ENCODE data around the gene TBX3. TPM values are rescaled to one million over a fixed set of nuclear protein-coding genes. Genes with fewer than 3 reads are reported as not detected.
A peak's percentile ranks its signal among the peaks of the same experiment; 100 is the strongest.
"Not testable (repeated sequence)": the region's sequence is repeated elsewhere in the genome, so short reads cannot be mapped to it uniquely, and the experiment has no call there.

TBX3 gene
- total RNA-seq (10 to 100 TPM in 1 of 4 donors, 1 to 10 TPM in 3; 7.6 to 19.0 (median 9.0) TPM), polyA plus RNA-seq (13.9 TPM)
- long read RNA-seq, donor 1, full-length matches to known transcripts: 2 of 39 reads
- long read RNA-seq, donor 1, partial matches to known transcripts: 36 of 39 reads
- long read RNA-seq, donor 1, other reads (novel, unspliced or antisense): 1 of 39 reads
- long read RNA-seq, donor 2, partial matches to known transcripts: 3 of 3 reads
- long read RNA-seq, donor 2, other reads (novel, unspliced or antisense): 0 of 3 reads
- long read RNA-seq, donor 3, full-length matches to known transcripts: 1 of 15 reads
- long read RNA-seq, donor 3, partial matches to known transcripts: 13 of 15 reads
- long read RNA-seq, donor 3, other reads (novel, unspliced or antisense): 1 of 15 reads
- long read RNA-seq, donor 4, partial matches to known transcripts: 3 of 3 reads
- long read RNA-seq, donor 4, other reads (novel, unspliced or antisense): 0 of 3 reads

DNA sequence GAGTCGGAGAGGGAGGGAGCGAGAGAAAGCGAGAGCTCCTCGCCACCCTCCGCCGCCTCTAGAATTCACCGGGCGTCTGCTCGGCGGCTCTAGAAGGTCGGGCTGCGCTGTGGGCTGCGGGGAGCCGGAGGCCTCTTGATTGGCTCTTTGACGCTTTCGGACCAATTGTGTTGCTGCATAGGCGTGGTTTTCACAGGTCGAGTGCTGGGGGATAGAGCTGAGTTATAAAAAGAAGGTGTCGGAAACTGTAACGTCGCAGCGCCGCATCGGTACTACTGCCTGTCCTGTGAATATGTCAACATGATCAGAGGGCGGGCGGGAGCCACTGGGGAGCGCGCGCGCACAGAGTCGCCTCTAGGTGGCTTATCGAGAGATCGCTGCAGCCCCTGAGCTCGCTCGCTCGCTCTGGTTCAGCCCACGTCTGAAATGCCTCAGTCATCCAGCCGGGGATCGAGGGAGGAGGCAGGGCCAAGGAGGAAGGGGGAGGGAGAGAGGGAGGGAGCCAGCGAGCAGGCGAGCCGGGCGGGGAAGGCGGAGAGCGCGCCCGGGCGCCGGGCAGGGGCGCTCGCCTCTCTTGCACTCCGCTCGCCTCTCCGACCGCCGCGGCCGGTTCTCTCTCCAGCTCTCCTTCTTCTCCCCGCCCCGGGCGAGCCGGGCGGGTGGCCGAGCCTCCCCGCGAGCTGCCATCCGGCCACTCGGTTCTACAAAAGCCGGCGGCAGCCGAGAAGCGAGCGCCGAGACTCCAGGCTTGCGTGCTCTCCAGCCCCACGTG lies at the start of gene TBX3:
TSS of gene TBX3 (minus strand) at position 78 of the 772 bp plus-strand sequence. CDS start 975 bp downstream, outside the sequence.
- Histone ChIP-seq H3K9me3 (ENCODE audit: control insufficient read depth, low read length) (no peaks in the 10 kb centered on the region), H3K4me3 (ENCODE audit: low read length) (peak within 1 kb of the TSS; percentile 91), H3K27me3 (ENCODE audit: control insufficient read depth, insufficient read depth) (no peaks in the 10 kb centered on the region), H3K27ac (ENCODE audit: low read length) (peak within 1 kb of the TSS; percentile 96), H3K4me1 (ENCODE audit: control insufficient read depth, insufficient read depth, low read length) (no peaks in the 10 kb centered on the region)
- peak; percentile 92 to 97 (median 95) for DNase-seq
- intact Hi-C loops (cut with DNase I): no loop called here
- peak; percentile 94 to 96 for ATAC-seq
- under 1% methylated on average over 76 of the region's 76 CpGs for WGBS

DNA sequence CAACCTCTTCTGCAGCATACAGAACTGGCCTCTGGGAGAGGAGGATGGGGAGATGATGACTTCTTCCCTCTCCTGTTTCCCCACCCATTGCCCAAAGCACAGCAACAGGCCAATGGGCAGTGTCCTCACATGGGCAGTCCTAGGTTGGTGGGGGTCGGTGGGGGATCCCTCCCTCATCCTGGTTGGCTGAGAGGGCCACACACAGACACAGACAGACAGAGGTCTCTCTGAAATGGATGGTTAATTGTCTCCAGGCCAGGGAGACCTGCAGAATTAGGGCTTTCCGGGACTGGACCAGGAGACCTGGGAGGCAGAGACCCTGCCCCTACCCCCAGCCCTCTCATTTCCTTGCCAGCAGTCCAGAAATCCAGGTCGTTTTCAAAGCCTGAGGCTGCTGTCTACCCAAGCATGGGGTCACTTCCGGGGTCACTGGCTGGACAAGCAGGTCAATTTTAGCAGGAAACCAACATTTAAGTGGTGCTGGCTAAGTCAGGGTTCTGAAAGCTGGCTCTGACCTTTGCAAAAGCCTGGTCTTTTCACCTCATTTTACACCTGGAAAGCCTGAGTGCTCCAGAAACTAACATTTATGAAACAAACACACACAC lies 48.6 kb upstream of the TBX3 start:
- intact Hi-C loops (cut with DNase I): no loop called here
- Histone ChIP-seq H3K9me3 (ENCODE audit: control insufficient read depth, low read length) (no peaks in the 10 kb centered on the region), H3K4me1 (ENCODE audit: control insufficient read depth, insufficient read depth, low read length) (no peaks in the 10 kb centered on the region), H3K27ac (ENCODE audit: low read length) (no peak overlapping the region), H3K4me3 (ENCODE audit: low read length) (no peak overlapping the region), H3K27me3 (ENCODE audit: control insufficient read depth, insufficient read depth) (no peaks in the 10 kb centered on the region)
- 61% methylated on average over 4 of the region's 4 CpGs for WGBS
- DNase-seq: no peak
- ATAC-seq: no peak

DNA sequence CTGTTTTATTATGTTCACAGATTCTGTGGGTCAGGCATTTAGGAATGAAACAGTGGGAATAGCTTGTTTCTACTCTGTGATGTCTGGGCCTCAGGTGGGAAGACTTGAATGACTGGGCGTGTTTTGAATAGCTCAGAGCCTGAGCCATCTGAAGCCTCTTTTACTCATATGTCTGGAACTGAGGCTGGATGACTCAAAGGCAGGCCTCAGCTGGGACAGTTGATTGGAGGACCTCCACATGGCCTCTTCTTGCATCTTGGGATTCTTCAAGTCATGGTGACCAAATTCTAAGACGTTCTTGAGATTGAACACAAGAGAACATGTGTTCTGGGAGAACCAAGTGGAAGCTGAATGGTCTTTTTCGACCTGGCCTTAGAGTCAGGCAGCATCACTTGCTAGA lies 45.8 kb upstream of the TBX3 start:
- WGBS: 81% methylated on average over 3 of the region's 3 CpGs
- Histone ChIP-seq H3K27me3 (ENCODE audit: control insufficient read depth, insufficient read depth) (no peaks in the 10 kb centered on the region), H3K9me3 (ENCODE audit: control insufficient read depth, low read length) (no peaks in the 10 kb centered on the region), H3K4me3 (ENCODE audit: low read length) (no peak overlapping the region), H3K4me1 (ENCODE audit: control insufficient read depth, insufficient read depth, low read length) (no peaks in the 10 kb centered on the region), H3K27ac (ENCODE audit: low read length) (no peak overlapping the region)
- no peak for ATAC-seq
- DNase-seq: no peak
- intact Hi-C loops (cut with DNase I): no loop called here

DNA sequence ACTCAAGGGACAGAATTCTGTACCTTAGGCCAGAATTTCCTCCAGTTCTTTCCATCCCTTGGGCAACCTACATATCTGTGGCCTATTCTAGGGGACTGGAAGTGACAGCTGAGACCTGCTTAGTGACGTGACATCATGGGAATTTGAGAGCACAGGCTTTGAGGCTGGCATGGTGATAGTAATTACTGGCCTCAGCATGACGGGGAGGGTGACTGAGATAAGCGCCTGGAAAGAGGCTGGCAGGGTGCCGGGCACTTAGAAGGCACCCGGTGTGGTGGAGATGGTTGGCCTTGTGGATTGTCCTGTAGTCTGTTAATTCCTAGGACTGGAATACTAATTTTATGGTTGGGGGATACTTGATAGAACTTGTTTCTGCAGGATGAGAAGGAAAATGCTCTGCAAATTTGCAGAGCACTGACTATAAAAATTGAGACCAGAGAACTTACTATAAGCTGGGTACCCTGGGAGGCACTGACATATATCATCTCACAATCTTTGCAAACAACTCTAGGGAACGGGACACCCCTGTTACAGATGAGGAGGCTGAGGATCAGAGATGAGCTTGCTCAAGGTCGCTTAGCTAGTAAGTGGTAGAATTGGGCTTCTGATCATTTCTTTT lies 42.2 kb upstream of the TBX3 start:
- WGBS: 60% methylated on average over 7 of the region's 7 CpGs
- intact Hi-C loops (cut with DNase I): no loop called here
- ATAC-seq (peak; percentile 91 to 92), DNase-seq (peak; percentile 60 to 81 (median 72))
- Histone ChIP-seq H3K27ac (ENCODE audit: low read length) (peak overlapping the region; percentile 54), H3K9me3 (ENCODE audit: control insufficient read depth, low read length) (no peaks in the 10 kb centered on the region), H3K4me3 (ENCODE audit: low read length) (no peak overlapping the region), H3K27me3 (ENCODE audit: control insufficient read depth, insufficient read depth) (no peaks in the 10 kb centered on the region), H3K4me1 (ENCODE audit: control insufficient read depth, insufficient read depth, low read length) (no peaks in the 10 kb centered on the region)

DNA sequence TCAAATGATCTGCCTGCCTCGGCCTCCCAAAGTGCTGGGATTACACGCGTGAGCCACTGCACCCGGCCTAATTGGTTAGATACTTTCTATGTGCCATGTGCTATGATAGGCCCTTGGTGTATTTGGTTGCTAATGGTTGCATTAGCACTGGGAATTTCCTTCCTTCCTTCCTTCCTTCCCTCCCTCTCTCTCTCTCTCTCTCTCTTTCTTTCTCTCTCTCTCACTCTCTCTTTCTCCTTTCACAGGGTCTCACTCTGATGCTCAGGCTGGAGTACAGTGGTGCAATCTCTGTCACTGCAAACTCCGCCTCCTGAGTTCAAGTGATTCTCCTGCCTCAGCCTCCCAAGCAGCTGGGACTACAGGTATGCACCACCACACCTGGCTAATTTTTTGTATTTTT lies 38.2 kb upstream of the TBX3 start:
- DNase-seq; H3K27me3 ChIP-seq (ENCODE audit: control insufficient read depth, insufficient read depth); H3K9me3 ChIP-seq (ENCODE audit: control insufficient read depth, low read length); H3K4me1 ChIP-seq (ENCODE audit: control insufficient read depth, insufficient read depth, low read length); H3K27ac ChIP-seq (ENCODE audit: low read length); H3K4me3 ChIP-seq (ENCODE audit: low read length); intact Hi-C loops (cut with DNase I); ATAC-seq: not testable (repeated sequence)
- WGBS: 92% methylated on average over 5 of the region's 5 CpGs

DNA sequence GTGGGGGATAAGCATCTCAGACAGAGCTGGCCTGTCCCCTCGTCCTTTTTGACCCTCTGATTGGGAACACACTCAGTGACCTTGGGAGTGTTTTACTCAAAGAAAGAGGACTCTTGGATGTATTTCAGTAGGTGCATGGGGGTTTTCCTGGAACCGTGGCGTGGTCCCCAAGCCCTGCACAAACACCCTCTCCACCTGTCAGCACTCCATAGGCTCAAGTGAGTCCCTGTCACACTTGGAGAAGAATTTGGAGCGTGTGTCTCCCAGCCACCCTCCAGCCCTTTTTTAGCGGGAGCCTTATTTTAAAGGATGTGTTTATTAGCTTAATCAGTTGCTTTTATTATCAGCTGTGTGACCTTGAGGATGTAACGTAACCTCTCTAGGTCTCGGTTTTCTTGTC lies 37.3 kb upstream of the TBX3 start:
- 53% methylated on average over 7 of the region's 7 CpGs for WGBS
- DNase-seq (no peak), ATAC-seq (no peak)

DNA sequence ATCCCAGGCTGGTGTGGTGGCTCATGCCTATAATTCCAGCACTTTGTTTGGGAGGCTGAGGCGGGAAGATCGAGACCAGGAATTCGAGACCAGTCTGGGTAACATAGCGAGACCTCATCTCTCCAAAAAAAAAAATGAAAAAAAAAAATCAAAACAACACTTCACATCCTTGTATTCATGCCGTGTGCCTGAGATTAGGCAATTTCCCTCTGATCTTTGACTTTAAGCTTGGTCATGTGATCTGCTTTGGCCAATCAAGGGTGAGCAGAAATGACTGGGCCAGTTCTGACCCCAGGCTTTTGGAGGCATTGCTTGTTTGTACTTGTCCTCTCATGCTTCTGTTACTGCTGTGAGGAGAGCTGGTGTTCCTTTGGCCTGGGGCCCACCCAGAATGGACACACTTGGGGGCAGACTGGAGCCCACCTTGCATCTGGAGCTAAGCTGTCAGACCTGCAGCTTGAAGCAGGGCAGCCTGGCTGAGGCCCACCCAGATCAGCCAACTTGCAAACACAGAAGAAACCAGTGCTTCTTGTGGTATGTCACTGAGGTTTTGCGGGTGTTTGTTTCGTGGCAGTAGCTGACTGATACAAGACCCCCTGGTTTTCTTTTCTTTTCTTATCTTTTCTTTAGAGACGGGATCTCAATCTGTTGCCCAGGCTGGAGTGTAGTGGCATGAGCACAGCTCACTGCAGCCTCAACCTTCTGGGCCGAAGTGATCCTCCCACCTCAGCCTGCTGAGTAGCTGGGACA lies 29.7 kb upstream of the TBX3 start:
- no peak for DNase-seq
- Histone ChIP-seq H3K9me3 (ENCODE audit: control insufficient read depth, low read length) (no peaks in the 10 kb centered on the region), H3K4me3 (ENCODE audit: low read length) (no peak overlapping the region), H3K27ac (ENCODE audit: low read length) (no peak overlapping the region), H3K27me3 (ENCODE audit: control insufficient read depth, insufficient read depth) (no peaks in the 10 kb centered on the region), H3K4me1 (ENCODE audit: control insufficient read depth, insufficient read depth, low read length) (no peaks in the 10 kb centered on the region)
- intact Hi-C loops (cut with DNase I): no loop called here
- no peak for ATAC-seq
- 91% methylated on average over 9 of the region's 9 CpGs for WGBS

More for the DNA sequence above, 37.3 kb upstream of the TBX3 start:
- intact Hi-C loops (cut with DNase I): no loop called here
- Histone ChIP-seq H3K9me3 (ENCODE audit: control insufficient read depth, low read length) (no peaks in the 10 kb centered on the region), H3K27ac (ENCODE audit: low read length) (no peak overlapping the region), H3K4me1 (ENCODE audit: control insufficient read depth, insufficient read depth, low read length) (no peaks in the 10 kb centered on the region), H3K4me3 (ENCODE audit: low read length) (no peak overlapping the region), H3K27me3 (ENCODE audit: control insufficient read depth, insufficient read depth) (no peaks in the 10 kb centered on the region)

DNA sequence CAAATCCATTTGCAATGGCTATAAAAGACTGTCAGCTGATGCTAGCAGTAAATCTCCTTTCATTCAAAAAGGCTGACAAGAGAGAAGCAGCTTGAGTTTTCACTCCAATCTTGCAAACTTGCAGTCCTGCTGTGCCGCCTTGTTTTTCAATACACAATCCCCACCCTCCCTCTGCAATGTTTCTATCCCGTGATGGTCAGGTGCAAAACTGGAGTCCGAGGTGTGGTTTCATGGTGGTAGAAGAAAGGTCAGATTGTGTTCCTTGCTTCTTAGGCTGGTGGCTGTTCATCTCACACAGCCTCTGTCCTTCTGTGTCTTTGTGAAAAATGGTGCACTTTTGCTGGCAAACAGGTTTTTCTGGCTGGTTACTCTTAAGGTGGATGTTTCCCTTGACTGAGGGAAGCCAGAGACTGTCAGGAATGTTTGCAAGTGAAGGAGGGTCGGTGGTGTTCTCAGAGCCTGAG lies 27.7 kb upstream of the TBX3 start:
- intact Hi-C loops (cut with DNase I): no loop called here
- Histone ChIP-seq H3K9me3 (ENCODE audit: control insufficient read depth, low read length) (no peaks in the 10 kb centered on the region), H3K4me3 (ENCODE audit: low read length) (no peak overlapping the region), H3K4me1 (ENCODE audit: control insufficient read depth, insufficient read depth, low read length) (no peaks in the 10 kb centered on the region), H3K27ac (ENCODE audit: low read length) (no peak overlapping the region), H3K27me3 (ENCODE audit: control insufficient read depth, insufficient read depth) (no peaks in the 10 kb centered on the region)
- ATAC-seq (no peak), DNase-seq (no peak)
- 46% methylated on average over 4 of the region's 4 CpGs for WGBS

DNA sequence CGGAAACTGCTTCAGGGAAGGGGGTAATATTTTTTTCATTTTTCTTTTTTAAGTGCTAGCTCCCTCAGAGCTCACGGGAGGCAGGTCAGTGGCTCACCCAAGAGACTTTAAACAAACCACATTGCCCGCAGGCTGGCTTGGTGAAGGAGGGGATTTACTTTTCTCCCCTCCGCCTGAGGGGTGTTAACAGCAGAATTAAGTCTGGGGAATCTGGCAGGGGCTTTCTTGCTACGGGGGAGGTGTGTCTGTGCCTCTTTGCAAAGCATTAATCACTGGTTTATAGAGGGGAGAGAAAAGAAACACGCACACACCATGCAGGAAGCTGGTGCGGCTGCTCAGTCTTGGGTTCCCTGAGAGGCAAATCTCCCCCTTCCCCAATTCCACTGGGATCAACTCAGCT lies 26.2 kb upstream of the TBX3 start:
- Histone ChIP-seq H3K4me3 (ENCODE audit: low read length) (no peak overlapping the region), H3K27me3 (ENCODE audit: control insufficient read depth, insufficient read depth) (no peaks in the 10 kb centered on the region), H3K27ac (ENCODE audit: low read length) (no peak overlapping the region), H3K4me1 (ENCODE audit: control insufficient read depth, insufficient read depth, low read length) (no peaks in the 10 kb centered on the region), H3K9me3 (ENCODE audit: control insufficient read depth, low read length) (no peaks in the 10 kb centered on the region)
- WGBS: 40% methylated on average over 7 of the region's 7 CpGs
- intact Hi-C loops (cut with DNase I): no loop called here
- ATAC-seq (no peak), DNase-seq (no peak)

DNA sequence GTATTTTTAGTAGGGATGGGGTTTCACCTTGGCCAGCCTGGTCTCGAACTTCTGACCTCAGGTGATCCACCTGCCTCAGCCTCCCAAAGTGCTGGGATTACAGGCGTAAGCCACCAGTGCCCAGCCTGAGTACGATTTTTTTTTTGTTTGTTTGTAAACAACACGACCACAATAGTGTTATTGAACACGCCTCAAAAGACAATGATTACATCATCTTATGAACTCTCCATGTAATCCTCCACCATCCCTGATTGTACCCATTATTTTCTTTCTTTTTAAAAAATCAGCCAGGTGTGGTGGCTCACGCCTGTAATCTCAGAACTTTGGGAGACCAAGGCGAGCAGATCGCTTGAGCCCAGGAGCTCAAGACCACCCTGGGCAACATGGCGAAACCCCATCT lies 25.1 kb upstream of the TBX3 start:
- Histone ChIP-seq H3K4me1 (ENCODE audit: control insufficient read depth, insufficient read depth, low read length) (no peaks in the 10 kb centered on the region), H3K27me3 (ENCODE audit: control insufficient read depth, insufficient read depth) (no peaks in the 10 kb centered on the region), H3K27ac (ENCODE audit: low read length) (no peak overlapping the region), H3K9me3 (ENCODE audit: control insufficient read depth, low read length) (no peaks in the 10 kb centered on the region), H3K4me3 (ENCODE audit: low read length) (no peak overlapping the region)
- WGBS: 86% methylated on average over 9 of the region's 9 CpGs
- ATAC-seq (no peak), DNase-seq (no peak)
- intact Hi-C loops (cut with DNase I): no loop called here

Measured in right cardiac atrium (tissue), 5 donors.